ENCODE data around the gene PARD3.

- no peak for TF ChIP-seq ZBTB43 (CRISPR knock-in tag; IDR thresholded peaks at IDR 0.05)
- no peak for TF ChIP-seq E2F5 (CRISPR knock-in tag; IDR thresholded peaks at IDR 0.05)
- no peak for TF ChIP-seq CTCF (IDR thresholded peaks at IDR 0.05)
- no peak for TF ChIP-seq ESRRA (CRISPR knock-in tag; IDR thresholded peaks at IDR 0.05; ENCODE audit: borderline replicate concordance)
- TF ChIP-seq SOX15 (CRISPR knock-in tag; IDR thresholded peaks at IDR 0.05): no peak
- TF ChIP-seq ZNF396 (CRISPR knock-in tag; IDR thresholded peaks at IDR 0.05; ENCODE audit: borderline replicate concordance): no peak
- TF ChIP-seq USF1 (CRISPR knock-in tag; IDR thresholded peaks at IDR 0.05): no peak
- TF ChIP-seq NR2C2 (CRISPR knock-in tag; IDR thresholded peaks at IDR 0.05): no peak
- TF ChIP-seq NFYB (CRISPR knock-in tag; conservative IDR thresholded peaks at IDR 0.05; ENCODE audit: low read depth): no peak
- no peak for TF ChIP-seq ZNF512 (CRISPR knock-in tag; IDR thresholded peaks at IDR 0.05; ENCODE audit: borderline replicate concordance)
- TF ChIP-seq FOXJ3 (CRISPR knock-in tag; IDR thresholded peaks at IDR 0.05; ENCODE audit: borderline replicate concordance): no peak
- TF ChIP-seq STAT6 (CRISPR knock-in tag; conservative IDR thresholded peaks at IDR 0.05; ENCODE audit: low read depth): no peak
- no peak for TF ChIP-seq NFE2L1 (CRISPR knock-in tag; IDR thresholded peaks at IDR 0.05)
- TF ChIP-seq MYBL2 (CRISPR knock-in tag; IDR thresholded peaks at IDR 0.05): no peak
Observed at GRCh38 chr10:34845070-34845469, 30.0 kb upstream of the PARD3 start.
